SU-DHL-6 (cell line): ENCODE data around the gene VAC14.
"Not testable (repeated sequence)": the region's sequence is repeated elsewhere in the genome, so short reads cannot be mapped to it uniquely, and the experiment has no call there.

Experiments
- H2AFZ ChIP-seq: fragments of 200-600 bp; sonication (generic); 2 replicates; pipeline ENCODE4 v1.6.1; 2014; ENCODE audit warnings: low read depth, mild to moderate bottlenecking, moderate library complexity, mixed read lengths, antibody characterized with exemption, low read length; ENCODE audit not compliant: severe bottlenecking
- H3F3A ChIP-seq: fragments of 200-600 bp; shearing (Covaris generic); 2 replicates; pipeline ENCODE4 v1.6.0; 2016; ENCODE audit warnings: antibody characterized with exemption, mild to moderate bottlenecking; ENCODE audit not compliant: insufficient read depth
- H3K27ac ChIP-seq: fragments of 200-600 bp; sonication (generic); 2 replicates; pipeline ENCODE4 v1.5.1; 2016; ENCODE audit warnings: low read depth, mild to moderate bottlenecking, low read length, moderate library complexity, mixed read lengths
- H3K27me3 ChIP-seq: fragments of 200-600 bp; sonication (generic), shearing (Covaris generic); 2 replicates; pipeline ENCODE4 v1.6.0; 2014; ENCODE audit warnings: mild to moderate bottlenecking, low read length
- H3K36me3 ChIP-seq: fragments of 200-600 bp; sonication (generic); 2 replicates; pipeline ENCODE4 v1.6.1; 2014; ENCODE audit warnings: mild to moderate bottlenecking, low read length, mixed read lengths
- H3K4me2 ChIP-seq: fragments of 300-600, 200-600 bp; shearing (Covaris generic), sonication (generic); 2 replicates; pipeline ENCODE4 v1.6.0; 2014; ENCODE audit warnings: low read length, low read depth, mild to moderate bottlenecking; ENCODE audit not compliant: poor library complexity, severe bottlenecking
- H3K4me3 ChIP-seq: fragments of 200-600 bp; sonication (generic); 2 replicates; pipeline ENCODE4 v1.5.1; 2014; ENCODE audit warnings: antibody characterized with exemption, low read length, mild to moderate bottlenecking, mixed read lengths; ENCODE audit not compliant: insufficient read depth, poor library complexity, severe bottlenecking
- H3K79me2 ChIP-seq: fragments of 200-600 bp; sonication (generic); 2 replicates; pipeline ENCODE4 v1.6.1; 2014; ENCODE audit warnings: mild to moderate bottlenecking, low read length, moderate library complexity; ENCODE audit not compliant: insufficient read depth
- H3K9ac ChIP-seq: fragments of 200-600 bp; sonication (generic); 2 replicates; pipeline ENCODE4 v1.7.0; 2014; ENCODE audit warnings: mild to moderate bottlenecking, low read length
- H3K9me2 ChIP-seq: fragments of 200-600 bp; sonication (generic); replicated peaks from 2 replicates; pipeline ENCODE4 v1.6.1; 2014; ENCODE audit warnings: low read length; ENCODE audit not compliant: insufficient read depth
- H3K9me3 ChIP-seq: fragments of 200-600 bp; sonication (generic); 2 replicates; pipeline ENCODE4 v1.6.1; 2014; ENCODE audit warnings: low read length, mixed read lengths; ENCODE audit not compliant: insufficient read depth
- H4K20me1 ChIP-seq: fragments of 200-600 bp; sonication (generic); 2 replicates; pipeline ENCODE4 v1.6.1; 2014; ENCODE audit warnings: low read depth, mild to moderate bottlenecking, antibody characterized with exemption, low read length, moderate library complexity, mixed read lengths
- EZH2phosphoT487 ChIP-seq: fragments of 200-600 bp; sonication (generic), shearing (Covaris generic); conservative IDR thresholded peaks from 2 replicates; pipeline ENCODE4 v1.6.1; 2018; ENCODE audit warnings: mild to moderate bottlenecking, antibody characterized with exemption, low read length, moderate library complexity, mixed read lengths
- TF ChIP-seq, protein P1 (sequence below): fragments of 200-600 bp; sonication (generic); IDR thresholded peaks from one replicate; pipeline ENCODE4 v1.5.1; 2017; ENCODE audit warnings: antibody characterized with exemption, mild to moderate bottlenecking, low read length, moderate library complexity; ENCODE audit not compliant: insufficient read depth, poor library complexity, severe bottlenecking

Gene VAC14

DNA sequence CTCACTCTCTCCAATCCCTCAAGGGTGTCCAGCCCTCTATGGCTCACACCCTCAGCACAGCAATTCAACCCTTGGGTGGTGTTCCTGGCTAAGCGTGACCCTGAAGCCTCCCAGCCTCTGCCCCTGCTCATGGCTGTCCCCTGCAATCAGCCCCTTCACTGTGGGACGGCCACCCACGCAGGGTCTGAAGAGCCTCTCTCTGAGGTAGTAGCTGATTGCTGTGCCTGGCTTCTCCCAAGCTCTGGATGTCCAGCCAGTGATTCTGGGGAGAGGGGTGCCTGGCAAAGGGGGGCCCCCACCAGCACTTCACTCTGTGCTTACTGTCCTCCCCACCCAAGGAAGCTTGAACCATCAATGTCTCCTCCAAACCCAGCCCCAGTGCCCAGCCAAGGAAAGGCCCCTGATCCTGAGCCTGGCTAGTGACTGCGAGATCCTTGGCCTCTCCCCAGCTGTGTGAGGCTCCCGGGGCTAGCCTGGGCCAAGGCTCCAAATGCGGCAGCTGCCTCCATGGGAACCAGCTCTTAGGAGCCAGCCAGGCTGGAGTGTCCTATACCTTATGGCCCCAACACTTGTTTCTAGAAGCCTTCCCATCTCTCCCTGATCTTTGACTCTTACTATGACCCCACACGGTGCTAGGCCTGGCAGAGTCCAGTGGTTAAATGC is 125.0 kb downstream of the VAC14 start:
- no peak overlapping the region for H3K4me3 ChIP-seq
- H4K20me1 ChIP-seq, result no peaks in the 10 kb centered on the region
- no peaks in the 10 kb centered on the region for H3K9me3 ChIP-seq
- H3K9ac ChIP-seq, result no peak overlapping the region
- no peaks in the 10 kb centered on the region for H3K27me3 ChIP-seq
- TF ChIP-seq, protein P1, sequence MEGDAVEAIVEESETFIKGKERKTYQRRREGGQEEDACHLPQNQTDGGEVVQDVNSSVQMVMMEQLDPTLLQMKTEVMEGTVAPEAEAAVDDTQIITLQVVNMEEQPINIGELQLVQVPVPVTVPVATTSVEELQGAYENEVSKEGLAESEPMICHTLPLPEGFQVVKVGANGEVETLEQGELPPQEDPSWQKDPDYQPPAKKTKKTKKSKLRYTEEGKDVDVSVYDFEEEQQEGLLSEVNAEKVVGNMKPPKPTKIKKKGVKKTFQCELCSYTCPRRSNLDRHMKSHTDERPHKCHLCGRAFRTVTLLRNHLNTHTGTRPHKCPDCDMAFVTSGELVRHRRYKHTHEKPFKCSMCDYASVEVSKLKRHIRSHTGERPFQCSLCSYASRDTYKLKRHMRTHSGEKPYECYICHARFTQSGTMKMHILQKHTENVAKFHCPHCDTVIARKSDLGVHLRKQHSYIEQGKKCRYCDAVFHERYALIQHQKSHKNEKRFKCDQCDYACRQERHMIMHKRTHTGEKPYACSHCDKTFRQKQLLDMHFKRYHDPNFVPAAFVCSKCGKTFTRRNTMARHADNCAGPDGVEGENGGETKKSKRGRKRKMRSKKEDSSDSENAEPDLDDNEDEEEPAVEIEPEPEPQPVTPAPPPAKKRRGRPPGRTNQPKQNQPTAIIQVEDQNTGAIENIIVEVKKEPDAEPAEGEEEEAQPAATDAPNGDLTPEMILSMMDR, result no peak
- no peak for TF ChIP-seq EZH2phosphoT487
- no peak overlapping the region for H3K4me2 ChIP-seq
- no peak overlapping the region for H3K27ac ChIP-seq
- H2AFZ ChIP-seq, result no peak overlapping the region
- H3K79me2 ChIP-seq, result no peaks in the 10 kb centered on the region
- H3K36me3 ChIP-seq, result no peaks in the 10 kb centered on the region
- no peaks in the 10 kb centered on the region for H3F3A ChIP-seq
- H3K9me2 ChIP-seq, result no peaks in the 10 kb centered on the region

DNA sequence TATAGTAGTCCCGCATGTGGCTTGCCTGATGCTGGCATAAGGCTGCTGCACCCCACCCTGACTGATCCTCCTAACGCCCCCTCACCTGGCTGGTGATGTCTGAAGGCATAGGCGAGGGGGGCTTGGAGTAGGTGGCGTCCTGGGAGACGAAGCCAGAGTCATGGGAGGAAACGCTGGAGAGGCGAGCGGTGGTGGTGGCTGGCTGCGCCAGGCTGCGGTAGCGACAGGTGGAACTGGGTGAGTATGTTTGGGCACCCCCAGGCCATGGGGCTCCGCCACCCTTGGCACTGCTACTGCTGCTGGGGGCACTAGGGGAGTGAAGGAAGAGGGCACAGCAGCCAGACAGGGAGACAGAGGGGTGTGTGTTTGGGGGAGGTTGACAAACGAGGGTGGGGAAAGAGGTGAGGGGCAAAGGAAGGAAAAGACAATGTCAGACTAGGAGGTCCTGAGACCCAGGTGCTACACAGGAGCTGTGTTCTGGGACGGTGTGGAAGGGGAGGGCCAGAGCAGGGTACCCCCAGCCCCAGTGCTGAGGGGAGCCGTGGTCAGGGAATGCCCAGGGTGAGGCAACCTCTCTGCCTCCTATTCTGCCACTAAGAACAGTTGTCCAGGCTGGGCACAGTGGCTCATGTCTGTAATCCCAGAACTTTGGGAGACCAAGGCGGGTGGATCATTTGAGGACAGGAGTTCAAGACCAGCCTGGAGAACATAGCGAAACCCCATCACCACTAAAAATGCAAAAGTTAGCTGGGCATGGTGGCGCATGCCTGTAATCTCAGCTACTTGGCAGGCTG is 126.5 kb downstream of the VAC14 start:
- Histone ChIP-seq H3K27ac (no peak overlapping the region), H3K9me3 (no peaks in the 10 kb centered on the region), H3K9me2 (no peaks in the 10 kb centered on the region), H2AFZ (no peak overlapping the region), H3K4me2 (no peak overlapping the region), H4K20me1 (no peaks in the 10 kb centered on the region), H3K79me2 (no peaks in the 10 kb centered on the region), H3K27me3 (no peaks in the 10 kb centered on the region), H3F3A (no peaks in the 10 kb centered on the region), H3K36me3 (no peaks in the 10 kb centered on the region), H3K9ac (no peak overlapping the region), H3K4me3 (no peak overlapping the region)
- no peak for TF ChIP-seq EZH2phosphoT487
- TF ChIP-seq, protein P1, result no peak

DNA sequence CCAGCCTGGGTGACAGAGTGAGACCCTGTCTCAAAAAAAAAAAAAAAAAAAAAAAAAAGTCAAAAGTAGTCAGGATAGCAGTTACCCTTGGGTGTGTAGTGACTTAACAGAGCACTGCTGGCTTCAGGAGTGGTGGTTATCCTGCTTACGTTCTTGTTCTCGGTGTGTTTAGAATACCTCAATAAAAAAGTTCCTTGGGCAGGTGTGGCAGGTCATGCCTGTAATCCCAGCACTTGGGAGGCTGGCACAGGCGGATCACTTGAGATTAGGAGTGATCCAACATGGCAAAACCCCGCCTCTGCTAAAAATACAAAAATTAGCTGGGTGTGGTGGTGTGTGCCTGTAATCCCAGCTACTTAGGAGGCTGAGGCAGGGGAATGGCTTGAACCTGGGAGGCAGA is 130.0 kb downstream of the VAC14 start:
- H3K36me3 ChIP-seq, H3K9me3 ChIP-seq: not testable (repeated sequence)

DNA sequence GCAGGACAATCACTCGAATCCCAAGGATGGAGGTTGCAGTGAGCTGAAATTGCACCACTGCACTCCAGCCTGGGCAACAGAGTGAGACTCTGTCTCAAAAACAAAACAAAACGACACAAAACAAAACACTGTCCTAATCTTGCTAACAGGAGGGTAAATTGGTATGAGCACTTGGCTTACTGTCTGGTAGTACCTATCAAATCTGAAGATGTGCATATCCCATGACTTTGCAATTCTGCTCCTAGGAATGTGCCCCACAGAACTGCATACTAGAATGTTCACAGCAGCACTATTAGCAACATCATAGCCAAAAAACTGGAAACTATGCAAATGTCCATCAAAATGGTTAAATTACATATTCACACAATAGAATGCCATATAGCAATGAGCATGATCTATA is 130.8 kb downstream of the VAC14 start:
- Histone ChIP-seq H3K4me2 (no peak overlapping the region), H3K9me3 (no peaks in the 10 kb centered on the region), H3K9ac (no peak overlapping the region), H3K79me2 (no peaks in the 10 kb centered on the region), H3K9me2 (no peaks in the 10 kb centered on the region), H4K20me1 (no peaks in the 10 kb centered on the region), H3K27me3 (no peaks in the 10 kb centered on the region), H3F3A (no peaks in the 10 kb centered on the region), H3K4me3 (no peak overlapping the region), H3K36me3 (no peaks in the 10 kb centered on the region), H3K27ac (no peak overlapping the region), H2AFZ (no peak overlapping the region)
- TF ChIP-seq EZH2phosphoT487, result no peak
- TF ChIP-seq, protein P1, result no peak

More for the DNA sequence above, 130.0 kb downstream of the VAC14 start:
- H3K27me3 ChIP-seq, H3F3A ChIP-seq, H4K20me1 ChIP-seq, H3K27ac ChIP-seq, H3K79me2 ChIP-seq, H2AFZ ChIP-seq, H3K9me2 ChIP-seq, H3K9ac ChIP-seq, H3K4me2 ChIP-seq, H3K4me3 ChIP-seq: not testable (repeated sequence)
